ENCODE results near the gene KCNIP4.

Gene KCNIP4

DNA sequence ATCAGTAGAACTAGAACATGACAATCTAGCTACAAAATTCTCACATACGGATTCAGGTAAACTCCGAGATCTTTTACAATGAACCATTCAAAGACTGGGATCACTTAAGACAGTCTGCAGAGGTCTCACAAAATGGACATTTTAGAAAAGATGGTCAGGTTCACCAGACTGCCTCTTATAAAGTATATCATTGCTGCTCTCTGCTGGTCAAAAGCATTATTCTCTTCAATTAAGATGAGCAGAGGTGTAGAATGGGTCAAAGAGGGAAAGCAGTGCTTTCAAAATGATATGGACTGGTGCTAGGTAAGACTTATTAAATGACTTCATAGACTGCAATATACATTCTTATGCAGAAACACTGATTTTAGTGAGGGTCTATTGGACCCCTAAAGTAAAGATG is 813.6 kb downstream of the KCNIP4 start:
- DNase-seq (ENCODE audit: low spot score): no peak
- H3K27ac ChIP-seq: no peak overlapping the region
- CTCF ChIA-PET: interaction anchor here (0.6 to 1.3 kb wide), 2 partner anchors 187 to 362 kb away, joined by 3 to 7 read pairs; no protein-coding TSS in a partner anchor
- POLR2A ChIA-PET (ENCODE audit: low non-redundant PET): no interaction called here
- TF ChIP-seq CTCF (conservative IDR thresholded peaks at IDR 0.05; ENCODE audit: low read depth): no peak

DNA sequence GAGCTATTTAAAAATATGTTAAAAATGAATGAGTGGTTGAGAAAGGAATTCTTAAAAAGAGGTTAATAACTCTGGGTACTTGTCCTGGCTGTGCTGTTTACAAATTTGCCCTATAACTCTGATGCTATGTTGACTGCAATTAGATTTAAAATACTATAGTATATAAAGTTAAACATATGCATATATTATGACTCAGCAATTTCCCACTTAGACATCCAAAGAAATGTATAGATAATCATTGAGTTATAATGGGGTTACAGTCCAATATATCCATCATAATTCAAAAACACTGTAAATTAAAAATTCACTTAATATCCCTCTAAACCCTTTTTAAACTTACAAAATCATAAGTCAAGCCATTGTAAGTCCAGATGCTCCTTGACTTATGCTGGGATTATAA is 818.0 kb downstream of the KCNIP4 start:
- H3K27ac ChIP-seq: no peak overlapping the region
- POLR2A ChIA-PET (ENCODE audit: low non-redundant PET): no interaction called here
- CTCF ChIA-PET: no interaction called here
- DNase-seq (ENCODE audit: low spot score): no peak
- TF ChIP-seq CTCF (conservative IDR thresholded peaks at IDR 0.05; ENCODE audit: low read depth): no peak

DNA sequence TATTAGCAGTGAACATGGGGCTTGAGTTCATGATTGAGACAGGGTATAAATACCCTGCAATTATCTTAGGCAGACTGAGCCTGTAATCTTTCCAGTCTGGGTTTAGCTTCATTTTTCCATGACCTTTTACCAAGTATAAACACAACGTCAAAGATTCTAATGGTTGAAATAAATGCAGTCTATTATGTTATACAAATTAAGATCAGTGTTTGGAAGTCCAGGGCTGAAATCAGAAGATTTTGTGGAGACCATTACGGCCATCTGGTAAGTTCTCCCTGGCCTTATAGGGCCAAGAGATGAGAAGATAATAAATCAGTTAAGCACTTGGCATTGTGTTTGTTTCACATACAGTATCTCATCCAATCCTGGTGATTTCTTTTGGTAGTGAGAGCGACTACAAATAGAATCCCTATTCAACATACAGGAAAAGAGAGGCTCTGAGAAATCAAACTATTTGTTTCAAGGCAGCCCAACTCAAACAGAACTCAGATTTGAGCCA is 822.5 kb downstream of the KCNIP4 start:
- H3K27ac ChIP-seq: no peak overlapping the region
- ChIA-PET POLR2A (ENCODE audit: low non-redundant PET) (no interaction called here), CTCF (no interaction called here)
- no peak for DNase-seq (ENCODE audit: low spot score)
- no peak for TF ChIP-seq CTCF (conservative IDR thresholded peaks at IDR 0.05; ENCODE audit: low read depth)

GRCh38 chr4:21118301-21118700 is 830.3 kb downstream of the KCNIP4 start:
- no peak overlapping the region for H3K27ac ChIP-seq
- ChIA-PET CTCF (no interaction called here), POLR2A (ENCODE audit: low non-redundant PET) (no interaction called here)
- DNase-seq (ENCODE audit: low spot score): no peak
- TF ChIP-seq CTCF (conservative IDR thresholded peaks at IDR 0.05; ENCODE audit: low read depth): no peak

DNA sequence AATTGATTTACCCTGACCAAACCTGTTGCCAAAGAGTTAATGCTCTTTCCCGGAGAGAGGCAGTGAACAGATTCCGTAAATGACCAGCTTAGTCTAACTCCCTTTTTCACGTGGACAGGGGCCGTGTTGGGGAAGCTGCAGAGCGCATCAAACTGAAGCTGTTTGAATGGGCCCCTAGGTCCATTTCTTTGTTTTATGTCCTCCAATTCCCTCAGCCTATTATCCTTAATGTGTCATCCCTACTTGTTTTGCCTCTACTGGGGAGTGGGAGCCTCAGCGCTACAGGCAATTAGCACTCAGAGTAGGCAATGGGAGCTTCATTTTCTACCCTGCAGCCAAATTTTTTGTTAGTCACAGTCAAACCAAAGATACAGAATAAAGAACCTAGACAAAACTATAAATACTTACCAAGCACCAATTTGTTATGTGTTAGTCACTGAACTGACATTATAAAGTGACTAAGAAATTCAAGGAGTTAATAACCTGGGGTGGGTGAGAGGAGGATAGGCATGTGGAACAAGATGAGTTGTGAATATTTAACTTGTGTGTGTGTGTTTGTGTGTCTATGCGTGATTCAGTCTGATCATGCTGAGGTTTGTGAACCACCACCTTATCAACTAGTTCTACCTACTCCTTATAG is 830.9 kb downstream of the KCNIP4 start:
- H3K27ac ChIP-seq: no peak overlapping the region
- ChIA-PET POLR2A (ENCODE audit: low non-redundant PET) (no interaction called here), CTCF (no interaction called here)
- TF ChIP-seq CTCF (conservative IDR thresholded peaks at IDR 0.05; ENCODE audit: low read depth): no peak
- no peak for DNase-seq (ENCODE audit: low spot score)

DNA sequence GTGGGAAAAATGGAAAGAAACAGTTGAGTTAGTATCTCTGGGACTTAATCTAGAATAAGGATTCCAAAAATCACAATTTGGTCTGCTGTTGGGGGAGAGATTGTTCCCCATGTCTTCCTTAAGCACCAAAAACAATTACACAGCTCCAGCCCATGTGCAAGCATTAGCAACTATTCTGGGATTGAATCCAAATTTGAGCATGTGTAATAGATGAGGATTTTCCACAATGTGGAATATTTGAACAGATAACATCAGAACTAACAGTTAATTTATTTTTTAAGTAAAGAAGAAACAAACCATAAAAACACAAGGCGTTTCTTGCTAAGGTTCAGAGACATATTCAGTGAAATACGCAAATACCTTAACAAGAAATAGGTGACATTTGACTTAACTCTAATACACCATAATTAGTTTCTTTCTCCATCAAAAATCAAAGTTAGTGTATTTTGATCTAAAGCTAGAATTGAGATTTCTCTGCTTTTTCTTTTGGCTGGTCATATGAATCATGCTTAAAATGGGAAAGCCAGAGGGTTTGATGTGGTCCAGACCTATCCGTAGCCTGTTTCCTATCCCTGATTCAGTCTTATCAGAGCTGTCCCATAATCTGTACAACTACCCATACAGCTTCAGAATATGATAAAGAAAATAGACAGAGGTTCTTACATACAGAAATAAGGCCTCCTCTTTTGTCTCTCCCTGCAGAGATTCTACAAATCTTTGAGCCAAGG is 834.9 kb downstream of the KCNIP4 start:
- no peak overlapping the region for H3K27ac ChIP-seq
- POLR2A ChIA-PET (ENCODE audit: low non-redundant PET): no interaction called here
- CTCF ChIA-PET: no interaction called here
- DNase-seq (ENCODE audit: low spot score): no peak
- no peak for TF ChIP-seq CTCF (conservative IDR thresholded peaks at IDR 0.05; ENCODE audit: low read depth)
